ENCODE data around the gene NOS1. TPM values are rescaled to one million over a fixed set of nuclear protein-coding genes. Genes with fewer than 3 reads are reported as not detected.
"Not testable (repeated sequence)": the region's sequence is repeated elsewhere in the genome, so short reads cannot be mapped to it uniquely, and the experiment has no call there.

The NOS1 gene
- total and polyA plus RNA-seq, 2 donors (not counting 3 experiments of a cell fraction or from before 2014, with no cell fraction given): not detected

DNA sequence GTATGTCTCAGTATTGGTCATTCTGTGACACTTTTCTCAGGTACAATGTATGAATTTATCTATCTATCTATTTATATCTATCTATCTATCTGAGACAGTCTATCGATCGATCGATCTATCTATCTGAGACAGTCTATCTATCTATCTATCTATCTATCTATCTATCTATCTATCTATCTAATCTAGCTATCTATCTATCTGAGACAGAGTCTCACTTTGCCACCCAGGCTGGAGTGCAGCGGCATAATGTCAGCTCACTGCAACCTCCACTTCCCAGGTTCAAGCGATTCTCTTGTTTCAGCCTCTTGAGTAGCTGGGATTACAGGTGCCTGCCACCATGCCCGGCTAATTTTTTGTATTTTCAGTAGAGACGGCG lies 180.0 kb downstream of the NOS1 start:
- H2AFZ ChIP-seq (ENCODE audit: low read depth, low read length); POLR2A ChIA-PET; H3K27ac ChIP-seq (ENCODE audit: insufficient read depth, low read depth, low read length); H3K79me2 ChIP-seq (ENCODE audit: control insufficient read depth, insufficient read depth, low read length); BruUV-seq (replicated peaks); H3K9me1 ChIP-seq (replicated peaks; ENCODE audit: control insufficient read depth, extremely low read depth, insufficient read depth, low read length); H3K9ac ChIP-seq (replicated peaks; ENCODE audit: extremely low read depth, insufficient read depth, low read length); DNase-seq (ENCODE audit: low read depth, low spot score); H3K4me1 ChIP-seq (ENCODE audit: control insufficient read depth, extremely low read depth, insufficient read depth, low read length); H3K4me3 ChIP-seq (replicated peaks in 1 of 3; ENCODE audit: insufficient read depth in 1 of 3, low read depth in 1 of 3, low read length in 3 of 3); H3K27me3 ChIP-seq (ENCODE audit: control insufficient read depth in 2 of 2, insufficient read depth in 2 of 2, low read length in 2 of 2); intact Hi-C loops (cut with micrococcal nuclease); H4K20me1 ChIP-seq (replicated peaks; ENCODE audit: control insufficient read depth, extremely low read depth, insufficient read depth, low read length); H3K4me2 ChIP-seq (ENCODE audit: insufficient read depth, low read length); dilution Hi-C loops (cut with MboI; ENCODE audit: extremely low pct_ligation_motif_present, low sequenced_read_pairs); FAIRE-seq; H3K9me3 ChIP-seq (replicated peaks; ENCODE audit: control insufficient read depth, insufficient read depth, low read length): not testable (repeated sequence)
- peaks cover 9 to 11% of the 10 kb centered on the region in 2 experiments for H3K36me3 ChIP-seq (ENCODE audit: control insufficient read depth in 2 of 2, extremely low read depth in 1 of 2, insufficient read depth in 2 of 2, low read length in 2 of 2)
- CTCF ChIA-PET: interaction anchor here (1.1 kb wide), 1 partner anchor 676 kb away, joined by 4 read pairs; no protein-coding TSS in a partner anchor

GRCh38 chr12:117180758-117181467 lies 180.5 kb downstream of the NOS1 start:
- no peaks in the 10 kb centered on the region for H3K4me1 ChIP-seq (ENCODE audit: control insufficient read depth, extremely low read depth, insufficient read depth, low read length)
- ChIA-PET POLR2A (no interaction called here), CTCF (interaction anchor here (1.1 kb wide), 1 partner anchor 676 kb away, joined by 4 read pairs; no protein-coding TSS in a partner anchor)
- DNase-seq (ENCODE audit: low read depth, low spot score) (no peak), FAIRE-seq (no peak)
- H3K9me3 ChIP-seq (replicated peaks; ENCODE audit: control insufficient read depth, insufficient read depth, low read length): no peaks in the 10 kb centered on the region
- TF ChIP-seq, protein P1, sequence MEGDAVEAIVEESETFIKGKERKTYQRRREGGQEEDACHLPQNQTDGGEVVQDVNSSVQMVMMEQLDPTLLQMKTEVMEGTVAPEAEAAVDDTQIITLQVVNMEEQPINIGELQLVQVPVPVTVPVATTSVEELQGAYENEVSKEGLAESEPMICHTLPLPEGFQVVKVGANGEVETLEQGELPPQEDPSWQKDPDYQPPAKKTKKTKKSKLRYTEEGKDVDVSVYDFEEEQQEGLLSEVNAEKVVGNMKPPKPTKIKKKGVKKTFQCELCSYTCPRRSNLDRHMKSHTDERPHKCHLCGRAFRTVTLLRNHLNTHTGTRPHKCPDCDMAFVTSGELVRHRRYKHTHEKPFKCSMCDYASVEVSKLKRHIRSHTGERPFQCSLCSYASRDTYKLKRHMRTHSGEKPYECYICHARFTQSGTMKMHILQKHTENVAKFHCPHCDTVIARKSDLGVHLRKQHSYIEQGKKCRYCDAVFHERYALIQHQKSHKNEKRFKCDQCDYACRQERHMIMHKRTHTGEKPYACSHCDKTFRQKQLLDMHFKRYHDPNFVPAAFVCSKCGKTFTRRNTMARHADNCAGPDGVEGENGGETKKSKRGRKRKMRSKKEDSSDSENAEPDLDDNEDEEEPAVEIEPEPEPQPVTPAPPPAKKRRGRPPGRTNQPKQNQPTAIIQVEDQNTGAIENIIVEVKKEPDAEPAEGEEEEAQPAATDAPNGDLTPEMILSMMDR (IDR thresholded peaks at IDR 0.05; ENCODE audit: extremely low read depth in 1 of 2, insufficient read depth in 1 of 2, low read depth in 1 of 2, low read length in 2 of 2): no peak
- TF ChIP-seq GATA2 (IDR thresholded peaks at IDR 0.05; ENCODE audit: insufficient read depth, insufficient read length, low read depth, low read length) (no peak), POLR2A (IDR thresholded peaks at IDR 0.05; ENCODE audit: low read depth, low read length) (no peak), POLR2AphosphoS5 (IDR thresholded peaks at IDR 0.05; ENCODE audit: insufficient read depth, low read depth, low read length) (no peak), FOS (IDR thresholded peaks at IDR 0.05; ENCODE audit: borderline replicate concordance, insufficient read depth, low read length) (no peak)
- no peaks in the 10 kb centered on the region for H3K79me2 ChIP-seq (ENCODE audit: control insufficient read depth, insufficient read depth, low read length)
- peaks cover 11% of the 10 kb centered on the region in 2 experiments for H3K36me3 ChIP-seq (ENCODE audit: control insufficient read depth in 2 of 2, extremely low read depth in 1 of 2, insufficient read depth in 2 of 2, low read length in 2 of 2)
- intact Hi-C loops (cut with micrococcal nuclease) (no loop called here), dilution Hi-C loops (cut with MboI; ENCODE audit: extremely low pct_ligation_motif_present, low sequenced_read_pairs) (no loop called here)
- no peak overlapping the region for H3K9ac ChIP-seq (replicated peaks; ENCODE audit: extremely low read depth, insufficient read depth, low read length)
- H3K27me3 ChIP-seq (ENCODE audit: control insufficient read depth in 2 of 2, insufficient read depth in 2 of 2, low read length in 2 of 2): no peaks in the 10 kb centered on the region
- no peaks in the 10 kb centered on the region for H4K20me1 ChIP-seq (replicated peaks; ENCODE audit: control insufficient read depth, extremely low read depth, insufficient read depth, low read length)
- no peaks in the 10 kb centered on the region for H3K9me1 ChIP-seq (replicated peaks; ENCODE audit: control insufficient read depth, extremely low read depth, insufficient read depth, low read length)
- H3K4me2 ChIP-seq (ENCODE audit: insufficient read depth, low read length): no peak overlapping the region
- no TSS peak for BruUV-seq (replicated peaks)
- no peak overlapping the region for H3K4me3 ChIP-seq (replicated peaks in 1 of 3; ENCODE audit: insufficient read depth in 1 of 3, low read depth in 1 of 3, low read length in 3 of 3)
- H2AFZ ChIP-seq (ENCODE audit: low read depth, low read length): no peak overlapping the region
- no peak overlapping the region for H3K27ac ChIP-seq (ENCODE audit: insufficient read depth, low read depth, low read length)

Measured in endothelial cell of umbilical vein (primary cell).